ENCODE measurements around the gene ANKRD26.

DNA sequence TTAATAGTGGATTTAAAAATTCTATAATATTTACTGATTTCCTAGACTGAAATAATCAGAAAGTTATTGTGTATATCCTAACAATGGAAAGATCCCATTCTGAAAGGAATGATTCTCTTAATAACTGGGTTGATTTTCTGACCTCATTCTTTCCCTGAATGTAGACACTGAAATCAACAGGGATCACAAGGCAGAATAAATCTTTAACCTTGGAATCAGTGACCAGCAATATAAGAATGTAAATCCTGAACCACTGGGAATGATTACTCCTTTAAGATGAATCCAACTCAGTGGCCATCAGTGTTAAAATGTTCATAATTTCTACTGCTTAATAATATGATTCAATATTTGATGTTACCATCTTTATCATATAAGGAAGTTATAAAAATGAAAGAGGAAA is 47.6 kb downstream of the ANKRD26 start:
- no peak for TF ChIP-seq CTCF (IDR thresholded peaks at IDR 0.05)
- no peak for TF ChIP-seq POLR2A (IDR thresholded peaks at IDR 0.05)

All from testis (tissue), 2 donors.